CD4-positive, alpha-beta T cell treated with Interleukin-15 for 1 hour (primary cell): ENCODE measurements around the gene CREB3L4.
"Not testable (repeated sequence)": the region's sequence is repeated elsewhere in the genome, so short reads cannot be mapped to it uniquely, and the experiment has no call there.

ENCODE experiments used
- DNase-seq: peaks from one replicate; pipeline ENCODE4 v3.0.0-alpha.2; 2020

Gene CREB3L4

GRCh38 chr1:153961421-153961820 lies 6.3 kb upstream of the CREB3L4 start:
- DNase-seq, result no peak

GRCh38 chr1:153962088-153963029 lies 5.3 kb upstream of the CREB3L4 start:
- DNase-seq, result peak; percentile 41

GRCh38 chr1:153963030-153963849 lies 4.5 kb upstream of the CREB3L4 start, which contains the start of gene SLC39A1:
SLC39A1 (minus strand) TSS chr1:153963537; CDS start chr1:153962715, 822 bp downstream.
- peak; percentile 92 for DNase-seq

- DNase-seq, result no peak
Measured at GRCh38 chr1:153963850-153964331, 3.8 kb upstream of the CREB3L4 start.

GRCh38 chr1:153968000-153968363 lies 280 bp downstream of the CREB3L4 start:
- no peak for DNase-seq

GRCh38 chr1:153968408-153968807 lies 706 bp downstream of the CREB3L4 start:
- no peak for DNase-seq

GRCh38 chr1:153968972-153969371 lies 1.3 kb downstream of the CREB3L4 start:
- no peak for DNase-seq

- no peak for DNase-seq
Measured at GRCh38 chr1:153970346-153970745, 2.6 kb downstream of the CREB3L4 start.

- DNase-seq, result no peak
Measured at GRCh38 chr1:153973071-153973470, 5.4 kb downstream of the CREB3L4 start.

- DNase-seq, result no peak
Measured at GRCh38 chr1:153973525-153973924, 5.8 kb downstream of the CREB3L4 start.

GRCh38 chr1:153976819-153977249 lies 9.1 kb downstream of the CREB3L4 start:
- DNase-seq, result no peak

GRCh38 chr1:153977250-153978240 lies 9.8 kb downstream of the CREB3L4 start, which contains the start of gene JTB:
JTB (minus strand) TSS chr1:153977674; CDS start chr1:153977252, 422 bp downstream.
- DNase-seq, result peak; percentile 81

- DNase-seq, result no peak
Measured at GRCh38 chr1:153978274-153978909, 10.7 kb downstream of the CREB3L4 start.

GRCh38 chr1:153979091-153979490 lies 11.4 kb downstream of the CREB3L4 start:
- DNase-seq, result not testable (repeated sequence)

GRCh38 chr1:153981735-153982134 lies 14.0 kb downstream of the CREB3L4 start:
- DNase-seq, result not testable (repeated sequence)

GRCh38 chr1:153984123-153984894 lies 16.6 kb downstream of the CREB3L4 start:
- no peak for DNase-seq

GRCh38 chr1:153985341-153985912 lies 17.7 kb downstream of the CREB3L4 start:
- peak; percentile 42 for DNase-seq

GRCh38 chr1:153985941-153986761 lies 18.4 kb downstream of the CREB3L4 start, which contains the start of gene RAB13:
RAB13 (minus strand) TSS chr1:153986339; CDS start chr1:153986236, 103 bp downstream.
- no peak for DNase-seq

- DNase-seq, result no peak
Measured at GRCh38 chr1:153987621-153988020, 19.9 kb downstream of the CREB3L4 start.
